WTC11 (cell line): ENCODE data around the gene RS1. TPM values are rescaled to one million over a fixed set of nuclear protein-coding genes. Genes with fewer than 3 reads are reported as not detected.

ENCODE experiments used
- ATAC-seq: fragments of 200-7000 bp; cut with Tn5 transposase; 2 replicates; pipeline ENCODE4 v1.10.0; 2021; ENCODE audit warnings: mild to moderate bottlenecking, moderate library complexity
- CTCF ChIA-PET: fragments of 300-600 bp; sonication (Branson Sonifier 250); formaldehyde crosslinking; loops from one replicate; lab custom pipeline; 2021; ENCODE audit warnings: antibody characterized with exemption; lab: Charles Lee
- POLR2A ChIA-PET: fragments of 350-600 bp; sonication (Branson Sonifier 250); formaldehyde crosslinking; loops from one replicate; lab custom pipeline; 2021; ENCODE audit warnings: antibody characterized with exemption; lab: Charles Lee
- DNase-seq: peaks from one replicate; pipeline ENCODE4 v3.0.0; 2021; ENCODE audit warnings: low spot score
- H3K27ac Mint-ChIP-seq: 2 replicates; pipeline ENCODE4 v1.8.0; 2021; ENCODE audit warnings: mixed read lengths
- H3K27me3 Mint-ChIP-seq: 2 replicates; pipeline ENCODE4 v1.8.0; 2021; ENCODE audit warnings: low read depth, mild to moderate bottlenecking, moderate library complexity, mixed read lengths
- H3K36me3 Mint-ChIP-seq: 2 replicates; pipeline ENCODE4 v1.8.0; 2021; ENCODE audit warnings: mixed read lengths
- H3K4me1 Mint-ChIP-seq: 2 replicates; pipeline ENCODE4 v1.8.0; 2022; ENCODE audit warnings: mixed read lengths
- H3K4me3 Mint-ChIP-seq: 2 replicates; pipeline ENCODE4 v1.8.0; 2021; ENCODE audit warnings: mild to moderate bottlenecking, moderate library complexity, mixed read lengths
- H3K9me3 Mint-ChIP-seq: 2 replicates; pipeline ENCODE4 v1.8.0; 2021; ENCODE audit warnings: mixed read lengths
- AFF4 ChIP-seq: sonication (generic); formaldehyde crosslinking; IDR thresholded peaks from 2 replicates; pipeline ENCODE4 v1.8.1; 2023; ENCODE audit warnings: mild to moderate bottlenecking, missing genetic modification reagents, borderline replicate concordance
- ATF6 ChIP-seq: sonication (generic); formaldehyde crosslinking; IDR thresholded peaks from 2 replicates; pipeline ENCODE4 v1.8.1; 2023; ENCODE audit warnings: mild to moderate bottlenecking, missing genetic modification reagents
- CTCF ChIP-seq: fragments of 200-600 bp; IDR thresholded peaks from 2 replicates; pipeline ENCODE4 v1.8.0; 2022; ENCODE audit warnings: antibody characterized with exemption
- FOXP1 ChIP-seq: sonication (generic); formaldehyde crosslinking; IDR thresholded peaks from 2 replicates; pipeline ENCODE4 v1.8.0; 2022; ENCODE audit warnings: missing genetic modification reagents, mild to moderate bottlenecking, moderate library complexity, borderline replicate concordance
- FOXP4 ChIP-seq: sonication (generic); formaldehyde crosslinking; IDR thresholded peaks from 2 replicates; pipeline ENCODE4 v1.8.0; 2022; ENCODE audit warnings: mild to moderate bottlenecking, missing genetic modification reagents
- GRHL2 ChIP-seq: fragments of 250-450 bp; sonication (Bioruptor Pico); IDR thresholded peaks from 2 replicates; pipeline ENCODE4 v1.8.0; 2022; ENCODE audit warnings: mild to moderate bottlenecking, moderate library complexity; ENCODE audit not compliant: insufficient replicate concordance, severe bottlenecking
- JAZF1 ChIP-seq: fragments of 250-450 bp; sonication (Bioruptor Pico); IDR thresholded peaks from 2 replicates; pipeline ENCODE4 v1.9.0; 2021; ENCODE audit warnings: moderate library complexity, mild to moderate bottlenecking, inconsistent platforms
- KAT7 ChIP-seq: sonication (generic); formaldehyde crosslinking; IDR thresholded peaks from 2 replicates; pipeline ENCODE4 v1.8.1; 2023; ENCODE audit warnings: missing genetic modification reagents, mild to moderate bottlenecking, borderline replicate concordance
- NFATC4 ChIP-seq: fragments of 250-450 bp; sonication (Bioruptor Pico); IDR thresholded peaks from 2 replicates; pipeline ENCODE4 v1.9.0; 2021; ENCODE audit warnings: mild to moderate bottlenecking
- OVOL2 ChIP-seq: fragments of 250-450 bp; sonication (Bioruptor Pico); IDR thresholded peaks from 2 replicates; pipeline ENCODE4 v1.9.0; 2021; ENCODE audit warnings: mild to moderate bottlenecking, borderline replicate concordance
- PRRX2 ChIP-seq: fragments of 250-450 bp; sonication (Bioruptor Pico); IDR thresholded peaks from 2 replicates; pipeline ENCODE4 v1.8.0; 2021; ENCODE audit warnings: mild to moderate bottlenecking
- SMAD4 ChIP-seq: sonication (generic); formaldehyde crosslinking; IDR thresholded peaks from 2 replicates; pipeline ENCODE4 v1.8.0; 2022; ENCODE audit warnings: mild to moderate bottlenecking, missing genetic modification reagents
- STAT6 ChIP-seq: sonication (generic); formaldehyde crosslinking; conservative IDR thresholded peaks from 2 replicates; pipeline ENCODE4 v1.8.1; 2023; ENCODE audit warnings: mild to moderate bottlenecking, low read depth, missing genetic modification reagents, moderate library complexity
- TEAD4 ChIP-seq: sonication (generic); formaldehyde crosslinking; IDR thresholded peaks from 2 replicates; pipeline ENCODE4 v1.8.0; 2022; ENCODE audit warnings: mild to moderate bottlenecking, missing genetic modification reagents
- total RNA-seq: library from RNA; stranded (reverse); gene quantifications from 3 replicates; pipeline ENCODE4 v1.2.3, GENCODE V29; 2021
- TF ChIP-seq, protein P1 (sequence below): sonication (generic); formaldehyde crosslinking; IDR thresholded peaks from 2 replicates; pipeline ENCODE4 v1.8.0; 2023; ENCODE audit warnings: missing genetic modification reagents, mild to moderate bottlenecking, borderline replicate concordance
- TF ChIP-seq, protein P2 (sequence below): sonication (generic); formaldehyde crosslinking; conservative IDR thresholded peaks from 2 replicates; pipeline ENCODE4 v1.8.1; 2022; ENCODE audit warnings: mild to moderate bottlenecking, missing genetic modification reagents

RS1 gene
- total RNA-seq, 1 experiment from 2014 or later, result not detected

- ChIA-PET CTCF (no interaction called here), POLR2A (no interaction called here)
- no peak overlapping the region for H3K4me3 Mint-ChIP-seq
- no peak overlapping the region for H3K27ac Mint-ChIP-seq
- H3K36me3 Mint-ChIP-seq, result peaks cover 18% of the 10 kb centered on the region
- ATAC-seq (no peak), DNase-seq (no peak)
- no peaks in the 10 kb centered on the region for H3K4me1 Mint-ChIP-seq
- no peaks in the 10 kb centered on the region for H3K27me3 Mint-ChIP-seq
- no peaks in the 10 kb centered on the region for H3K9me3 Mint-ChIP-seq
- TF ChIP-seq, protein P1, sequence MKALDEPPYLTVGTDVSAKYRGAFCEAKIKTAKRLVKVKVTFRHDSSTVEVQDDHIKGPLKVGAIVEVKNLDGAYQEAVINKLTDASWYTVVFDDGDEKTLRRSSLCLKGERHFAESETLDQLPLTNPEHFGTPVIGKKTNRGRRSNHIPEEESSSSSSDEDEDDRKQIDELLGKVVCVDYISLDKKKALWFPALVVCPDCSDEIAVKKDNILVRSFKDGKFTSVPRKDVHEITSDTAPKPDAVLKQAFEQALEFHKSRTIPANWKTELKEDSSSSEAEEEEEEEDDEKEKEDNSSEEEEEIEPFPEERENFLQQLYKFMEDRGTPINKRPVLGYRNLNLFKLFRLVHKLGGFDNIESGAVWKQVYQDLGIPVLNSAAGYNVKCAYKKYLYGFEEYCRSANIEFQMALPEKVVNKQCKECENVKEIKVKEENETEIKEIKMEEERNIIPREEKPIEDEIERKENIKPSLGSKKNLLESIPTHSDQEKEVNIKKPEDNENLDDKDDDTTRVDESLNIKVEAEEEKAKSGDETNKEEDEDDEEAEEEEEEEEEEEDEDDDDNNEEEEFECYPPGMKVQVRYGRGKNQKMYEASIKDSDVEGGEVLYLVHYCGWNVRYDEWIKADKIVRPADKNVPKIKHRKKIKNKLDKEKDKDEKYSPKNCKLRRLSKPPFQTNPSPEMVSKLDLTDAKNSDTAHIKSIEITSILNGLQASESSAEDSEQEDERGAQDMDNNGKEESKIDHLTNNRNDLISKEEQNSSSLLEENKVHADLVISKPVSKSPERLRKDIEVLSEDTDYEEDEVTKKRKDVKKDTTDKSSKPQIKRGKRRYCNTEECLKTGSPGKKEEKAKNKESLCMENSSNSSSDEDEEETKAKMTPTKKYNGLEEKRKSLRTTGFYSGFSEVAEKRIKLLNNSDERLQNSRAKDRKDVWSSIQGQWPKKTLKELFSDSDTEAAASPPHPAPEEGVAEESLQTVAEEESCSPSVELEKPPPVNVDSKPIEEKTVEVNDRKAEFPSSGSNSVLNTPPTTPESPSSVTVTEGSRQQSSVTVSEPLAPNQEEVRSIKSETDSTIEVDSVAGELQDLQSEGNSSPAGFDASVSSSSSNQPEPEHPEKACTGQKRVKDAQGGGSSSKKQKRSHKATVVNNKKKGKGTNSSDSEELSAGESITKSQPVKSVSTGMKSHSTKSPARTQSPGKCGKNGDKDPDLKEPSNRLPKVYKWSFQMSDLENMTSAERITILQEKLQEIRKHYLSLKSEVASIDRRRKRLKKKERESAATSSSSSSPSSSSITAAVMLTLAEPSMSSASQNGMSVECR (CRISPR knock-in tag), result no peak
- TF ChIP-seq FOXP1 (CRISPR knock-in tag) (no peak), STAT6 (no peak), CTCF (no peak), KAT7 (no peak), OVOL2 (no peak), JAZF1 (CRISPR knock-in tag) (no peak), AFF4 (CRISPR knock-in tag) (no peak), NFATC4 (no peak), GRHL2 (CRISPR knock-in tag) (no peak), SMAD4 (CRISPR knock-in tag) (no peak), TEAD4 (CRISPR knock-in tag) (no peak), PRRX2 (CRISPR knock-in tag) (no peak), ATF6 (no peak), FOXP4 (CRISPR knock-in tag) (no peak)
- TF ChIP-seq, protein P2, sequence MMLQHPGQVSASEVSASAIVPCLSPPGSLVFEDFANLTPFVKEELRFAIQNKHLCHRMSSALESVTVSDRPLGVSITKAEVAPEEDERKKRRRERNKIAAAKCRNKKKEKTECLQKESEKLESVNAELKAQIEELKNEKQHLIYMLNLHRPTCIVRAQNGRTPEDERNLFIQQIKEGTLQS (CRISPR knock-in tag), result no peak
Observed at GRCh38 chrX:18591834-18592233, 80.1 kb downstream of the RS1 start.
